Measurements from ENCODE around the gene HEBP1.

The HEBP1 gene

GRCh38 chr12:12990700-12991468, 9.2 kb downstream of the HEBP1 start:
- DNase-seq (ENCODE audit: low read depth in 2 of 2), result no peak

GRCh38 chr12:12987421-12987820, 12.6 kb downstream of the HEBP1 start:
- DNase-seq (ENCODE audit: low read depth in 2 of 2), result no peak

GRCh38 chr12:12986775-12987331, 13.2 kb downstream of the HEBP1 start:
- no peak for DNase-seq (ENCODE audit: low read depth in 2 of 2)

GRCh38 chr12:12985817-12986408, 14.2 kb downstream of the HEBP1 start:
- DNase-seq (ENCODE audit: low read depth in 2 of 2), result no peak

- no peak for DNase-seq (ENCODE audit: low read depth in 2 of 2)
Measured at GRCh38 chr12:12984149-12984548, 15.9 kb downstream of the HEBP1 start.

- no peak for DNase-seq (ENCODE audit: low read depth in 2 of 2)
Measured at GRCh38 chr12:12983420-12984035, 16.5 kb downstream of the HEBP1 start.

- DNase-seq (ENCODE audit: low read depth in 2 of 2), result no peak
Measured at GRCh38 chr12:12982331-12982730, 17.7 kb downstream of the HEBP1 start.

GRCh38 chr12:12979731-12980259, 20.3 kb downstream of the HEBP1 start:
- DNase-seq (ENCODE audit: low read depth in 2 of 2), result no peak

- DNase-seq (ENCODE audit: low read depth in 2 of 2), result no peak
Measured at GRCh38 chr12:12979126-12979525, 20.9 kb downstream of the HEBP1 start.

GRCh38 chr12:12977231-12977630, 22.8 kb downstream of the HEBP1 start:
- DNase-seq (ENCODE audit: low read depth in 2 of 2), result no peak

- no peak for DNase-seq (ENCODE audit: low read depth in 2 of 2)
Measured at GRCh38 chr12:12976366-12976765, 23.7 kb downstream of the HEBP1 start.

GRCh38 chr12:12975322-12976077, 24.6 kb downstream of the HEBP1 start:
- no peak for DNase-seq (ENCODE audit: low read depth in 2 of 2)

- DNase-seq (ENCODE audit: low read depth in 2 of 2), result no peak
Measured at GRCh38 chr12:12974211-12974610, 25.9 kb downstream of the HEBP1 start.

- no peak for DNase-seq (ENCODE audit: low read depth in 2 of 2)
Measured at GRCh38 chr12:12973019-12973418, 27.0 kb downstream of the HEBP1 start.

- DNase-seq (ENCODE audit: low read depth in 2 of 2), result no peak
Measured at GRCh38 chr12:12965836-12966235, 34.2 kb downstream of the HEBP1 start.

GRCh38 chr12:12964255-12964654, 35.8 kb downstream of the HEBP1 start:
- DNase-seq (ENCODE audit: low read depth in 2 of 2), result no peak

- DNase-seq (ENCODE audit: low read depth in 2 of 2), result no peak
Measured at GRCh38 chr12:12960639-12961209, 39.3 kb downstream of the HEBP1 start.

GRCh38 chr12:12958886-12959285, 41.2 kb downstream of the HEBP1 start:
- no peak for DNase-seq (ENCODE audit: low read depth in 2 of 2)

GRCh38 chr12:12954878-12955625, 45.0 kb downstream of the HEBP1 start:
- DNase-seq (ENCODE audit: low read depth in 2 of 2), result no peak

- DNase-seq (ENCODE audit: low read depth in 2 of 2), result no peak
Measured at GRCh38 chr12:12954356-12954755, 45.7 kb downstream of the HEBP1 start.

- DNase-seq (ENCODE audit: low read depth in 2 of 2), result no peak
Measured at GRCh38 chr12:12952036-12952435, 48.0 kb downstream of the HEBP1 start, which contains the start of gene GPRC5D. TSS of gene GPRC5D (minus strand) at chr12:12952170. CDS start at chr12:12950384, 1,786 bp downstream.

All from stimulated activated CD4-positive, alpha-beta T cell treated with anti-CD3 and anti-CD28 coated beads, Interleukin-12 subunit alpha, Interleukin-12 subunit beta, amount 100 ng/mL, for 24 hours (primary cell).